GM21786 (cell line): ENCODE data around the gene OR5AK2.
"Not testable (repeated sequence)": the region's sequence is repeated elsewhere in the genome, so short reads cannot be mapped to it uniquely, and the experiment has no call there.

Experiments
- ATAC-seq: cut with Tn5 transposase; IDR thresholded peaks from one replicate; pipeline ENCODE4 v1.9.1; 2021; ENCODE audit not compliant: unreplicated experiment

OR5AK2 gene, protein sequence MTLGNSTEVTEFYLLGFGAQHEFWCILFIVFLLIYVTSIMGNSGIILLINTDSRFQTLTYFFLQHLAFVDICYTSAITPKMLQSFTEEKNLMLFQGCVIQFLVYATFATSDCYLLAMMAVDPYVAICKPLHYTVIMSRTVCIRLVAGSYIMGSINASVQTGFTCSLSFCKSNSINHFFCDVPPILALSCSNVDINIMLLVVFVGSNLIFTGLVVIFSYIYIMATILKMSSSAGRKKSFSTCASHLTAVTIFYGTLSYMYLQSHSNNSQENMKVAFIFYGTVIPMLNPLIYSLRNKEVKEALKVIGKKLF

GRCh38 chr11:56988614-56989013 is at the start of gene OR5AK2:
Gene OR5AK2 (plus strand): TSS chr11:56988914. CDS start chr11:56988914, 0 bp downstream.
- ATAC-seq = no peak

GRCh38 chr11:56945526-56945925 is 43.2 kb upstream of the OR5AK2 start:
- ATAC-seq = not testable (repeated sequence)

DNA sequence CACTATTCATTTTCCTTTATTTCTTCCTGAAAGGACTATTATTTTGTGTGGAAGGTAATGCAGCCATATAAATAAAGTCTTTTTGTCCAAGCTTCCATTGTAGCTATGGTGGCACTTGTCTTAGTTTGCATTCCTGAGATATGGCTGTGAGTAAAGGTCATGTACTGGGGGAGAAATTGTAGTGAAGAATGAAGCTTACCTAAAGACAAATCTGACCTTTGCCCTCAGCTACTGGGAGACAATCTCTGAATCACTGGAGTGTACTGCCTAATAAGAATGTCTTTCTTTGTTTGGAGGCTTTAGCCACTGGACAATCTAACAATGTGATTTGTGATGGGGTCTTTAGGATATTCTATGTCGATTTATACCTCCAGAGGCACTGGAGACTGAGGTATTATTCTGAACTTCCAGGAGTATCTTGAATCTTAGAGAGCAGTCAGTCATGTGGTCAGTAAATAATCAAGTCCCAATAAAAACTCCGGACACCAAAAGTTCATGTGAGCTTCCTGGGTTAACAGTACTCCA is 39.7 kb upstream of the OR5AK2 start:
- no peak for ATAC-seq

DNA sequence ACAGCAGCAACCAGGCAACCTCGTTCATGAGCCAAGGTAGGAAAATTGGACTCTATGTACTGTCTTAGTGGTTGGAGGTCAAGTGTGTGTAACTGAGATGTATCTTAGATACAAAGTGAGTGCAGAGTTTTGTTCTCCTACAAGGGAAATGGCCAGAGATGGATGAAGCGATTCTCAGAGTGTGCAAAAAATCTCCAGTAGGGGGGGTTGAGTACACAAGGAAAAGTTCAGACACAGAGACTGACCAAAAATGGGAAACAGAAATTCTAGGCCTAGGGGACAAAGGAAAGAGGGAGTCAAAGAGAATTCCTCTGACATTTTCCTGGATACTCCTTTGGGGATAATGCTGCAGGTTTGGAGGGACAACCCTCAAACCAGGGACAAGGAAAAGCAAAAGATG is 38.2 kb upstream of the OR5AK2 start:
- no peak for ATAC-seq

DNA sequence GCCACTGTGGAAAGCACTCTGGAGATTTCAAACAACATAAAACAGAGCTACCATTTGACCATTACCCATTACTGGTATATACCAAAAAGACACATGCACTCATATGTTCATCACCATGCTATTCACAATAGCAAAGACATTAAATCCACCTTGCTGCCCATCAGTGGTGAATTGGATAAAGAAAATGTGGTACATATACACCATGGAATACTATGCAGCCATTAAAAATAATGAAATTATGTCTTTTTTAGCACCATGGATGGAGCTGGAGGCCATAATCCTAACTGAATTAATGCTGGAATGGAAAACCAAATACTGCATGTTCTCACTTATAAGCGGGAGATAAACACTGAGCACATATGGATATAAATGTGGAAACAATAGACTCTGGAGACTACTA is 34.8 kb upstream of the OR5AK2 start:
- not testable (repeated sequence) for ATAC-seq

DNA sequence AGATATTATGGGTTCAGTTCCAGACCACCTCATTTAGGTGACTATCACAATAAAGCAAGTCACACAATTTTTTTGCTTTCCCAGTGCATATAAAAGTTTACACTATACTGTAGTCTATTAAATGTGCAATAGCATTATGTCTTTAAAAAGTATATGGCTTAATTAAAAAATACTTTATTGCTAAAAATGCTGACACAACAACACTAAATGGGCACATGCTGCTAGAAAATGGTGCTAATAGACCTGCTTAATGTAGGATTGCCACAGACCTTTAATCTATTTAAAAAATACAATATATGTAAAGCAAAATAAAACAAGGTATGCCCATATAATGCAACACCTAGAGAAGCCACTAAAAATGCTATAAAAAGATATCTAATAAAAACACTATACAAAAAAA is 27.1 kb upstream of the OR5AK2 start:
- no peak for ATAC-seq

GRCh38 chr11:56967726-56968125 is 21.0 kb upstream of the OR5AK2 start:
- no peak for ATAC-seq

DNA sequence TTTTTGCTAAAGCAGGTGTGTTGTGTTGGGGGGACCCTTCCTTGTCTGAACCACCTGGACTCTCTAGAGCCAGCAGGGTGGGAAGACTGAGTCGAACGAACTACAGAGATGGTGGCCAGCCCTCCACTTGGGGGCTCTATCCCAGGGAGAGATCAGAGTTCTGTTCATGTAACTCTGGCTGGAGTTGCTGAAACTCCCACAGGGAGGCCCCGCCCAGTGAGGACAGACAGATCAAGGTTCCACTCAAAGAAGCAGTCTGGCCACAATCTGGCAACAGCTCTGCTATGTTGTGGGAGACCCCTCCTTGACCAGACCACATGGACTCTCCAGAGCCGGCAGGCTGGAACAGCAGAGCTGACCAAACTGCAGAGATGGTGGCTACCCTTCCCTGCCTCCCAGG is 20.2 kb upstream of the OR5AK2 start:
- ATAC-seq = no peak

DNA sequence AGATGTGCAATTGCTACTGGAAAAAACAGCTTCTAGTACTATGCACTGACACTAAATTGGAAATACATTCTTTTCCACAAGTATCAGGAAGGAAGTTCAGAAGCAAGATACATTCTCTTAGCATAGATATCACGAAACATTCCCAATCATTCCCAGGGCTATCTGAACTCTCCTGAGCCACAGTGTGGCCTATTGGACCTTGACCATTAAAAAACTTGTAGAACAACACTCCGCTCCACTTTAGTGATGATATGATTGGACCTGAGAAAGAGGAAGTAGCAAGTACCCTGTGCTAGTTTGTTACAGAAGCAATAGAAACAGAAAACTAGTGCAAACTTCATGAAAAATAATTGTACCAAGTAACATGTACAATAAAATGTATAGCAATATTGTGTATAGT is 11.4 kb upstream of the OR5AK2 start:
- ATAC-seq = no peak

GRCh38 chr11:56990702-56991101 is 2.0 kb downstream of the OR5AK2 start:
- no peak for ATAC-seq

GRCh38 chr11:56994532-56994931 is 5.8 kb downstream of the OR5AK2 start:
- ATAC-seq = no peak

GRCh38 chr11:57001674-57002401 is 13.1 kb downstream of the OR5AK2 start:
- no peak for ATAC-seq

GRCh38 chr11:57008373-57008772 is 19.7 kb downstream of the OR5AK2 start:
- ATAC-seq = no peak

GRCh38 chr11:57015679-57016078 is 27.0 kb downstream of the OR5AK2 start:
- no peak for ATAC-seq

DNA sequence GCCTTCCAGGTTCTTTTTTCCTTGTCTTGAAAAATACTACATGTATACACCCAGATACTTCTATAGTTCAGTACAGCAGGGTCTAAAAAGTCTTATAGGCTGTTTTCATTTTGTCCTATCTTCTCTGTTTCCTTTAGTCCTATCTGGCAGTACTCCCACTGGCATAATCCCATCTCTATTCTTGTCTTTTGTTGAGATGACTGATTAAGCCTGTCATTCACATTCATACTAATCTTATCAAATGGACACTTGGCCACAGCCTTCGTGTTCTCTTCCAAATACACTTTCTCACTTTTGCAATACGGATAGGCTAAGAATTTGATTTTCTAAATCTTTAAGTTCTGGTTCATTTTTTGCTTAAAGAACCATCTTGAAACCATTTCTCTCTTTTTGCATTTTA is 42.8 kb downstream of the OR5AK2 start:
- ATAC-seq = no peak
